ENCODE data around the gene SART1.

DNA sequence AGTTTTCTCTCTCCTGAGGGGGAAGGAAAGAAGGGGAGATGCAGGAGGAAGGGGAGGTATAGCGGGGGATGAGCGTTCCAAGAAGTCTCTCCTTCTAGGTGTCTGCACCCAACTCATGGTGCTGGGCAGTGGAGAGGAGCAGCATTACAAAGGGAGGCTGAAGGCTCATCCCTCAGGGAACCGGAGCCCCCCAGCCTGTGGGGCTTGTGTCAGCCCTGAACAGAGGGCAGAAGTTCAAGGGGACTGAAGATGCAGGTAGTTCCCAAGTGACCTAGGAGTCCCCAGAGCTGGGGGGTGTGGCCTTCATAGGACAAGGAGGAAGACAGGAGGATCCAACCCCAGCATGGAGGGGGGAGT, 44.5 kb upstream of the SART1 start:
- TF ChIP-seq, protein P1, sequence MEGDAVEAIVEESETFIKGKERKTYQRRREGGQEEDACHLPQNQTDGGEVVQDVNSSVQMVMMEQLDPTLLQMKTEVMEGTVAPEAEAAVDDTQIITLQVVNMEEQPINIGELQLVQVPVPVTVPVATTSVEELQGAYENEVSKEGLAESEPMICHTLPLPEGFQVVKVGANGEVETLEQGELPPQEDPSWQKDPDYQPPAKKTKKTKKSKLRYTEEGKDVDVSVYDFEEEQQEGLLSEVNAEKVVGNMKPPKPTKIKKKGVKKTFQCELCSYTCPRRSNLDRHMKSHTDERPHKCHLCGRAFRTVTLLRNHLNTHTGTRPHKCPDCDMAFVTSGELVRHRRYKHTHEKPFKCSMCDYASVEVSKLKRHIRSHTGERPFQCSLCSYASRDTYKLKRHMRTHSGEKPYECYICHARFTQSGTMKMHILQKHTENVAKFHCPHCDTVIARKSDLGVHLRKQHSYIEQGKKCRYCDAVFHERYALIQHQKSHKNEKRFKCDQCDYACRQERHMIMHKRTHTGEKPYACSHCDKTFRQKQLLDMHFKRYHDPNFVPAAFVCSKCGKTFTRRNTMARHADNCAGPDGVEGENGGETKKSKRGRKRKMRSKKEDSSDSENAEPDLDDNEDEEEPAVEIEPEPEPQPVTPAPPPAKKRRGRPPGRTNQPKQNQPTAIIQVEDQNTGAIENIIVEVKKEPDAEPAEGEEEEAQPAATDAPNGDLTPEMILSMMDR (IDR thresholded peaks at IDR 0.05): no peak
- TF ChIP-seq POLR2A (IDR thresholded peaks at IDR 0.05): no peak

Data from Peyer's patch (tissue), 4 donors.